HEK293T (cell line): ENCODE data around the gene BLTP1.

Source experiments
- FOXM1 ChIP-seq: fragments of 450-650 bp; IDR thresholded peaks from 2 replicates; pipeline ENCODE4 v1.6.1; 2017; ENCODE audit warnings: mild to moderate bottlenecking, borderline replicate concordance
- HDGF ChIP-seq: fragments of 450-650 bp; IDR thresholded peaks from 2 replicates; pipeline ENCODE4 v1.6.1; 2017; ENCODE audit warnings: antibody characterized with exemption, borderline replicate concordance

DNA sequence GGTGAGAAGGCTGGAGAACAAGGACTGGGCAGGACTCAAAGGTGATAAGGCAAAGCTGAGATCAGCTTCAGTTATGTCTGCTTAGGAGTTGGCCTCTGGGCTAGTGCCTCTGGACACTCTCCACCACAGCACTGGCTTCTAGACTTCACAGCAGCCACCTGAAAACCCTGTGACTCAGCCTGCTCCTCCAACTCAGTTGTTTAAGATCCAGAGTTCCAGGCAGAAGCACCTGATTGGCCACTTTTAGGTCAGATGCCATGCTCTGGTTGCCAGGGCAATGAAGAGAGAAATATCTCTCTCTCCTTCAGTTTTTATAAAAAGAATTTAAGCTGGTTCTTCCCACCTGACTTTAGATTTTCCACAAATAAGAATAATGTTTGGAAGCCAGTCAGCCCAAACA, 47.9 kb upstream of the BLTP1 start:
- TF ChIP-seq HDGF (no peak), FOXM1 (no peak)
